Measurements from ENCODE around the gene RAB40A.

- TF ChIP-seq POLR2A (IDR thresholded peaks at IDR 0.05; ENCODE audit: low read depth, low read length) (no peak), TAF1 (IDR thresholded peaks at IDR 0.05; ENCODE audit: low read depth, low read length) (no peak)
Measured at GRCh38 chrX:103533511-103534216, 14.4 kb upstream of the RAB40A start.

Measured in GM12891 (cell line).